ENCODE data around the gene MYF6.

MYF6 gene

GRCh38 chr12:80711866-80712265 is 4.4 kb downstream of the MYF6 start:
- Histone ChIP-seq H3K4me1 (no peaks in the 10 kb centered on the region), H3K36me3 (no peaks in the 10 kb centered on the region), H3K27ac (no peak overlapping the region), H3K4me3 (no peak overlapping the region), H3K27me3 (peaks cover 0 to 31% of the 10 kb centered on the region in 2 donors), H3K9me3 (no peaks in the 10 kb centered on the region)
- intact Hi-C loops (cut with DNase I; ENCODE audit: low total_unique reads), result no loop called here
- no peak for DNase-seq
- TF ChIP-seq CTCF (IDR thresholded peaks at IDR 0.05), result no peak

DNA sequence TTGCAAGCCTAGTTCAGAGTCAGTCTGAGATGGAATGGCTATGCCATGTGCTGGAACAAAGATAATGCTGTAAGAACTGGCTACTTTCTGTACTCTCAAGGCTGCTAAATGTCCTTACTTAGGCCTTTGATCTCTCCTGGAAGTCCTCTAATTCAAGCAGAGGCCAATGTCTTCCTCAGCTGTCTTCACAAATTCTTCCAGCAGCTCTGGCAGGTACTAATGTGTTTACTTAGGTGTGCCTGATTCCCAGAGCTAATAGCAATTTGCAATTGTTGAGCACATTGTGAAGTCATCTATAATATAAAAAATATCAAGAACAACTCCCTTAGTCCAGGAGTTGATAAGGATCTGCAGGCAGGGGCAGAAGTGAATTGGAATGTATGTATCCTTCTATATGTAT is 5.4 kb downstream of the MYF6 start:
- no peaks in the 10 kb centered on the region for H3K4me1 ChIP-seq
- no peak overlapping the region for H3K27ac ChIP-seq
- H3K4me3 ChIP-seq, result no peak overlapping the region
- no peak for TF ChIP-seq CTCF (IDR thresholded peaks at IDR 0.05)
- no peaks in the 10 kb centered on the region for H3K36me3 ChIP-seq
- H3K9me3 ChIP-seq, result no peaks in the 10 kb centered on the region
- peaks cover 0 to 33% of the 10 kb centered on the region in 2 donors for H3K27me3 ChIP-seq
- DNase-seq, result no peak
- intact Hi-C loops (cut with DNase I; ENCODE audit: low total_unique reads), result no loop called here

DNA sequence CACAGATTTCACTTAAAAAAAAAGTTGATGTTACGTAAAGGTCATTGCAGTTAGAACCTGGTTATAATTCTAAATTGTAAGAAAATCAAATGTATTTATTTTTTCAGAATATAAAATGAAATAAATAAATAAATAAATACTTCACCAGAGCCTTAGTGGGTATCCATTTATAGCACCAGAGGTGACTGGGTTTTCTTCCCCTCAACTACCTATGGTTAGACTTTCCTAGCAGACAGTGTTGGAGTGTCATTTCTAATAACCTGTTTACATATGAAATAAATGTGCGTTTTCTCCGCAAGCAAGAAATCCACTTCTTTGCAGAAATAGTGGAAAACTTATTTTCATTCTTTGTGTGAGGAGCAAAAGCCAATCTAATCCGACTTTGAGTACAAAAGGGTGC is 6.0 kb downstream of the MYF6 start:
- H3K36me3 ChIP-seq, result no peaks in the 10 kb centered on the region
- H3K27me3 ChIP-seq, result peaks cover 0 to 27% of the 10 kb centered on the region in 2 donors
- no peaks in the 10 kb centered on the region for H3K9me3 ChIP-seq
- no peak for TF ChIP-seq CTCF (IDR thresholded peaks at IDR 0.05)
- DNase-seq, result no peak
- H3K27ac ChIP-seq, result no peak overlapping the region
- H3K4me1 ChIP-seq, result no peaks in the 10 kb centered on the region
- no peak overlapping the region for H3K4me3 ChIP-seq
- intact Hi-C loops (cut with DNase I; ENCODE audit: low total_unique reads), result no loop called here

- H3K27me3 ChIP-seq, result peaks cover 0 to 22% of the 10 kb centered on the region in 2 donors
- TF ChIP-seq CTCF (IDR thresholded peaks at IDR 0.05), result no peak
- no peaks in the 10 kb centered on the region for H3K36me3 ChIP-seq
- H3K4me1 ChIP-seq, result no peaks in the 10 kb centered on the region
- intact Hi-C loops (cut with DNase I; ENCODE audit: low total_unique reads), result no loop called here
- no peaks in the 10 kb centered on the region for H3K9me3 ChIP-seq
- no peak for DNase-seq
- H3K4me3 ChIP-seq, result peak overlapping the region in 1 of 2 donors; percentile 10
- no peak overlapping the region for H3K27ac ChIP-seq
Measured at GRCh38 chr12:80714055-80714454, 6.6 kb downstream of the MYF6 start.

GRCh38 chr12:80714846-80715245 is 7.4 kb downstream of the MYF6 start:
- intact Hi-C loops (cut with DNase I; ENCODE audit: low total_unique reads), result no loop called here
- no peak for DNase-seq
- H3K4me1 ChIP-seq, result no peaks in the 10 kb centered on the region
- no peak overlapping the region for H3K27ac ChIP-seq
- no peaks in the 10 kb centered on the region for H3K9me3 ChIP-seq
- H3K27me3 ChIP-seq, result peaks cover 0 to 19% of the 10 kb centered on the region in 2 donors
- TF ChIP-seq CTCF (IDR thresholded peaks at IDR 0.05), result no peak
- no peaks in the 10 kb centered on the region for H3K36me3 ChIP-seq
- no peak overlapping the region for H3K4me3 ChIP-seq

DNA sequence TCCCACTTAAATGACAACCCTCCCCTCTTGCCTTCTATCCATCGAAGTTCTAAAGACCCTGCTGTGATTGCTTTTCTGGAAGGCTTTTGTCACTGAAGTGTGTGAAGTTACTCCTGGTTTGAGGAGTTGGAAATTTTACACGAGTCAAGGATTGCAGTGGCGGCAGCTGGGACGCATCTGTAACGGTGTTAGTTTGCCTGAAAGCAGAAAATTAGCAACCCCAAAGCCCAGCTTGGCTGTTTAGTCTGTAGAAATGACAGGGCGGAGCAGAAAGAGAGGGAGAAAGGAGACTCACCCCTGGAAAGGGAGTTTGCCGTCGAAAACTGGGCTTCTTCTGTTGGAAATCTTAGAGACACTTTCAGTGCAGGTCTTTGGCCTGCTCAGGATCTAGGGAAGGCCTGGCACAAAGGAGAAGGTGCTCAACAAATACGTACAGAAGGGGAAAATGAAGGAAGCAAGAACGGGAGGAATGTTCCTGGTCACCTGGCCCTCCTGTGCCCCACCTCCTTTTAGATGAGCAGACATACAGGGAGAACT is 8.3 kb downstream of the MYF6 start:
- no peak overlapping the region for H3K27ac ChIP-seq
- DNase-seq, result no peak
- peaks cover 0 to 15% of the 10 kb centered on the region in 2 donors for H3K27me3 ChIP-seq
- H3K4me1 ChIP-seq, result no peaks in the 10 kb centered on the region
- H3K9me3 ChIP-seq, result no peaks in the 10 kb centered on the region
- no peaks in the 10 kb centered on the region for H3K36me3 ChIP-seq
- no peak for TF ChIP-seq CTCF (IDR thresholded peaks at IDR 0.05)
- H3K4me3 ChIP-seq, result no peak overlapping the region
- intact Hi-C loops (cut with DNase I; ENCODE audit: low total_unique reads), result no loop called here

Measured in tibial artery (tissue), 4 donors.